SK-N-SH treated with all-trans-retinoic acid at 6 μM for 48 hours (cell line): ENCODE results near the gene PLA2G4A.

Experiments used
- ARNTL ChIP-seq: fragments of 450-650 bp; formaldehyde crosslinking; IDR thresholded peaks from 2 replicates; pipeline ENCODE4 v1.5.0; 2020; ENCODE audit warnings: low read depth, mild to moderate bottlenecking, moderate library complexity, borderline replicate concordance
- ISL1 ChIP-seq: fragments of 250-450 bp; sonication (Bioruptor Pico); IDR thresholded peaks from 2 replicates; pipeline ENCODE4 v2.1.2; 2022; ENCODE audit warnings: mild to moderate bottlenecking, moderate library complexity
- OSR1 ChIP-seq: fragments of 250-450 bp; sonication (Bioruptor Pico); IDR thresholded peaks from 2 replicates; pipeline ENCODE4 v1.8.0; 2022; ENCODE audit warnings: moderate library complexity, mild to moderate bottlenecking, inconsistent platforms
- PATZ1 ChIP-seq: fragments of 250-450 bp; sonication (Bioruptor Pico); IDR thresholded peaks from 2 replicates; pipeline ENCODE4 v1.8.0; 2020; ENCODE audit warnings: mild to moderate bottlenecking, moderate library complexity, borderline replicate concordance
- RARB ChIP-seq: fragments of 250-450 bp; sonication (Bioruptor Pico); IDR thresholded peaks from 2 replicates; pipeline ENCODE4 v1.8.0; 2021; ENCODE audit warnings: mild to moderate bottlenecking, moderate library complexity
- ZNF8 ChIP-seq: fragments of 450-650 bp; formaldehyde crosslinking; IDR thresholded peaks from 2 replicates; pipeline ENCODE4 v1.5.0; 2020; ENCODE audit warnings: mild to moderate bottlenecking, moderate library complexity

- TF ChIP-seq PATZ1 (CRISPR knock-in tag) (no peak), RARB (no peak), ZNF8 (CRISPR knock-in tag) (no peak), ISL1 (no peak), ARNTL (CRISPR knock-in tag) (no peak), OSR1 (CRISPR knock-in tag) (no peak)
Observed at GRCh38 chr1:186781730-186782129, 47.0 kb upstream of the PLA2G4A start.
